NCI-H1694 treated with DMSO at 0.1 percent for 48 hours (cell line): Measurements from ENCODE around the gene CSNK1G2.

Experiments
- DNase-seq: peaks from one replicate; lab custom pipeline; 2025; lab: John Stamatoyannopoulos, UW

CSNK1G2 gene

GRCh38 chr19:1944088-1944915 is 3.3 kb downstream of the CSNK1G2 start:
- no peak for DNase-seq

- no peak for DNase-seq
Observed at GRCh38 chr19:1944916-1945561, 4.1 kb downstream of the CSNK1G2 start.

DNA sequence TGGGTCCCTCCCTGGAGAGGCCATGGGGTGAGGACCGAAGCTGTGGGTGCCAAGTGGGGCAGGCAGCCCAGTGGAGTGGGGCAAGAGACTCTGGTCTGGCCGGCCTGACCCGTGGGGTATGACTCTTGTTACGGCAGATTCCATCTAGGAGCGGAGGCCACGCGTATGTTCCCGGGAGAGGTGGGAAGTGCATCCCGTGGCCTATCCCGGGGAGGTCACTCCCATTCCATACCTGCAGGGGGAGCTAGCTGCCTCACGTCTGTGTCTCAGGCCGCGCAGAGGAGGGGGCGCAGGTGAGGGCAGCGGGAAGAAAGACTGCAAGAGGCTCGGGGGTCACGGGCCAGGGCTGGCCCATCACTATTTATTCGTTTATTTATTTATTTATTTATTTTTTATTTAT is 4.9 kb downstream of the CSNK1G2 start:
- DNase-seq: peak; percentile 36

DNA sequence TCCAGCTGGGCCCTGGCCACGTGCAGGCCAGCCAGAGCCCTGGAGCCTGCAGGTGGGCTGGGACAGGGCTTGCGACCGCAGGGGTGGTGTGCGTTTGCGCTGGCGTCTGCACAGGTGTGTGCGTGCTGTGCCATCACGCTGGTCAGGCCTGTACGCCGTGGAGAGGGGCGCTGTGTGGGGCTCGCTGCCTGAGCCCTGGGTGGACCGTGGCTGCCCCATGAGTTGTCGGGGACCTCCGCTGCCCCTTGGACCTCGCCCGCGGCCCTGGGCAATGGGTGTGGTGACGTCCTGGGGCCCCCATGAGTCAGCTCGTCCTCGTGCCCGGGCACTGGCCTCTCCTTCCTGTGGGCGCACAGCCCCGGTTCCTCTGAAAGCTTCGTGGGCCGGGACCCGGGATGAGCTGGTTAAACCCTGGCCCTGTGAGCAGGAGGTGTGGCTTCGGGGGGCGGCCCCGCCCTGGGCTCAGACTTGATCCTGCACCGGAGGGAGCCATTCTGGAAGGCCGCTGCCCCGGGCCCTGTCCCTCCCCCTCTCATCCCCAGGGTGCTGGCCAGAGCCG is 6.8 kb downstream of the CSNK1G2 start:
- DNase-seq: no peak

DNA sequence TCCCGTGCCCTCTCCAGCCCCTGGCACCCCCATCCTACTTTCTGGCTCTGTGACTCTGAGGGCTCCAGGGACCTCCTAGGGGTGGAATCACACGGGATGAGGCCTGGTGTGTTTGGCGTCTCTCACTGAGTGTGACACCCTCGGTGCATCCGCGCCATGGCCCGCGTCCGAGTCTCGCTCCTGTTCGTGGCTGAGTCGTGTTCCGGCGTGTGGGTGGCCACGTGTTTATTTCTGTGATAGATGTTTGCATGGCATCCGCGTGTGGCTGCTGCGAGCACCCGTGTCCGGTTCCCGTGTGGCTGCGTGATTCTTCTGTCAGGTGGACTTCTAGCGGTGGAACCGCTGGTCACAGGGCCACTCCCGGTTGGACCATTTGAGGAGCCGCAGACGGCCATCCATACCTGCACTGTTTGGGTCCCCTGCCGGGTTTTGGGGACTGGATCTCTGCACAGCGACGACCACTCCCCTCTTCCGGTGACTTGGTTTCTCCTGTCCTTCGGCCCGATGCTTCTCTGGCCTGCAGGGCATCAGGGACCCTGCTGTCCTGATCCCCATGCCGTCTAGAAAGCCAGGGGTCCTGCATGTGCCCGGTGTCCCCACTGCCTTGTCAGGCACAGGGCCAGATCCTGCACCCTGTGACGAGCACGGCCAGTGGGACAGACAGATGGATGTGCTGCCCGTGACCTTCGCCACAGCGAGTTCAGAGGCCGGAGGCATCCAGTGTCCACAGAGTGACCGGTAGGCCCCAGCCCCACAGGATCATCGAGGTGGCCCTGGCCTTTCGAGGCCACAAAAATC is 8.5 kb downstream of the CSNK1G2 start:
- DNase-seq: no peak

DNA sequence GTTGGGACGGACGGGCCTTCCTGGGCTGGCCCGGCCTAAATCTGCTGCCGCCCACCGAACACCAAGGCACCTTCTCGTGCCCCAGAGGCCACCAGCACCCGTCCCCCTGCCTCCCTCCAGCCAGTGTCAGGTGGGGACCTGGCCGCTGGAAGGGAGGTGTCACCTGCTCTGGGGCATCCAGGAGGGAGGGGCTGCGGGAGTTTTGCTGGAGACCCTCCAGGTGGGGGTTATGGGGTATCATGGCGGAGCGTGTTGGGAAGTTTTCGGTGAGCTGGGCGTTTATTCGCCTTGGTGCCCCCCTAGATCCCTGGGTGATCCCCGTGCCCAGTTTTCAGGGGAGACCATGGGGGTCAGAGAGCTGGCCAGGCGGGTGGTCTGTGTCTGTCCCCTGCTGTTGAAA is 9.7 kb downstream of the CSNK1G2 start:
- no peak for DNase-seq

- no peak for DNase-seq
Observed at GRCh38 chr19:1952635-1953034, 11.7 kb downstream of the CSNK1G2 start.

DNA sequence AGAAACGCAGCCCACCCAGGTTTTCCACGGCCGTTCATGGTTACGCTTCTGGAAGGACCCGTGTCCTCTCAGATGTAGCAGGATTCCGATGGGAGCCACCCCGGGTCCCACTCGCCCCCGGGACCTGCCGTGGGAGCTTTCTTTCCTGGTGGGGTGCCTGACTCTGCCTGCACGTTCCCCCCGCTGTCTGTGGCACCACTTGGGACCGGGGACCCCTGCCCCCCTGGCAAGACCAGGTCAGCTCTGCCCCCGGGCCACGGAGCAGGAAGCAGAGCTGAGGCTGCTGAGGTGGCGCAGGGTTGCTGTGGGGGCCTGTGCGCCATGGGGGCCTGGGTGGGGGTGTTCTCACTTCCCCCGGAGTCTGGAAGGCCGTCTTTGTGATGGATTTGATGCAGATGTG is 12.1 kb downstream of the CSNK1G2 start:
- no peak for DNase-seq

- no peak for DNase-seq
Observed at GRCh38 chr19:1953441-1954094, 12.6 kb downstream of the CSNK1G2 start.

- no peak for DNase-seq
Observed at GRCh38 chr19:1954532-1954933, 13.6 kb downstream of the CSNK1G2 start.

DNA sequence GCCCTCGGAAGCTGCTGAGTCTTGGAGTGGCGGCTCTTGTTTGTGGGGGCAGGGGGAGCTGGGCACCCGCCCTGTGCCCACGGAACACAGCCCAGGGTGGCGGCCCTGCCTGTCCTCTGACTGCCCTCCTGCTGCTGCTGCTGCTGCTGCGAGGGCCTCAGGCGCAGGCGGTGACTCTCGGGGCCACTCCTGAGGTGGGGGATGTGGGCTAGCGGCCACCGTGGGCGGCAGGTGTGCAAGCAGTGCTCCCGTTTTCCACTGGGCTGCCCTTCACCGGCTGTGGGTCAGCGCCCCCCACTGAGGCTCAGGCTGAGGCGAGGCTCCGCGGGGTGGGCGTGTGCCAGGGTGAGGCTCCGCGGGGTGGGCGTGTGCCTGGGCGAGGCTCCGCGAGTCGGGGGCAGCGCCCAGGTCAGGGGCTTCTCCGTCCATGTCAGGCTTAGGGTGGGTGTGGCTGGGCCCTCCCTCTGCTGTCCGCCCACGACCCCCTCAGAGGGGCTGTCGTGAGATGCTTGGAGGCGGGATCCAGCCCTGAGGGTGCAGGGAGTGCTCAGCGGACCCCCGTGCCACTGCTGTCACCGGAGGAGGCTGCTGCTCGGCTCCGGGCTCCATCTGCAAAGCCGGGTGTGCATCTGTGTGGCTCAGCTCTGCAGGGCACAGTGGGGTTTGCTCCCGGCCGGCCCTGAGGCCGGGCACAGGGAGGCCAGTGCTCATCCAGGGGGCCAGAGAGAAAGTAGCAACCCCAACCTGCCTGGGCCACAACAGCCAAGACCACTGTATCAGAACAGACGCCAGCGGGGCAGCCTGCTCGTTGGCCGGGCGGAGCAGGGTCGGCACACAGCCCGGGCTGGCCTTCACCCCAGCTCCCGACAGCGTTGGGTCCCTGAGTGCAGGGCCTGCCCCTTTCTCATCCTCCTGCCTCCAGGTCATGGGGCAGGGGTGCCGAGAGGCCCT is 14.5 kb downstream of the CSNK1G2 start:
- no peak for DNase-seq

GRCh38 chr19:1956122-1956494 is 15.1 kb downstream of the CSNK1G2 start:
- no peak for DNase-seq

GRCh38 chr19:1956868-1957492 is 16.0 kb downstream of the CSNK1G2 start:
- DNase-seq: no peak

DNA sequence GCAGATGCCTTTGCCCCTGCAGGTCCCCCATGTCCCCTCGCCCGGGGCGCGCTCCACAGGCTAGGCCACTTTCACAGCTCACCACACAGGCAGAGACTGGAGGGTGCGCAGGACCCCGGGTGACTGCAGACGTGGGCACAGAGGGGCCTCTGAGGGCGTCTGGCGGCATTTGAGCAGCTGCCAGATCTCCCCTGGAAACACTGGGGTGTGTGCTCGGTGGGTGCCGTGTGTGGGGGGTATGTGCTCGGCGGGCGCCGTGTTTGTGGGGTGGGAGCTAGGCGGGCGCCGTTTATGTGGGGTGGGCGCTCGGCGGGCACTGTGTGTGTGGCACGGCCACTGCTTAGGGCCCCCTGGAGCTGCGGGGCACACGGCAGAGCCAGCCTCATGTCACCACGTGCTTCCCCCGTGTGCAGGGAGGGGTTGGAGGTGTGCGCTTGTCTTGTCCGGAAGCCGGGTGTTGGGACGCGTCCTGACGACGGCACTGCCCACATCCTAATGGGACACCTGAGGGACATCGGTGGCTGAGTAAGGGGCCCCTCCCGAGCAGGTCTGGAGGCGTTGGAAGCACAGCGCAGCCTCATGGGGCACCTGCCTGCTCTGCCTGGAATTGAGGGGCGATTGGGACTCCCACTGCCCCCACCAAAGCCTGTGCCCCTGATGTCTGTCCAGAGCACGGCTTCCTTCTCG is 16.7 kb downstream of the CSNK1G2 start:
- DNase-seq: no peak

GRCh38 chr19:1959928-1960589 is 19.1 kb downstream of the CSNK1G2 start:
- no peak for DNase-seq

DNA sequence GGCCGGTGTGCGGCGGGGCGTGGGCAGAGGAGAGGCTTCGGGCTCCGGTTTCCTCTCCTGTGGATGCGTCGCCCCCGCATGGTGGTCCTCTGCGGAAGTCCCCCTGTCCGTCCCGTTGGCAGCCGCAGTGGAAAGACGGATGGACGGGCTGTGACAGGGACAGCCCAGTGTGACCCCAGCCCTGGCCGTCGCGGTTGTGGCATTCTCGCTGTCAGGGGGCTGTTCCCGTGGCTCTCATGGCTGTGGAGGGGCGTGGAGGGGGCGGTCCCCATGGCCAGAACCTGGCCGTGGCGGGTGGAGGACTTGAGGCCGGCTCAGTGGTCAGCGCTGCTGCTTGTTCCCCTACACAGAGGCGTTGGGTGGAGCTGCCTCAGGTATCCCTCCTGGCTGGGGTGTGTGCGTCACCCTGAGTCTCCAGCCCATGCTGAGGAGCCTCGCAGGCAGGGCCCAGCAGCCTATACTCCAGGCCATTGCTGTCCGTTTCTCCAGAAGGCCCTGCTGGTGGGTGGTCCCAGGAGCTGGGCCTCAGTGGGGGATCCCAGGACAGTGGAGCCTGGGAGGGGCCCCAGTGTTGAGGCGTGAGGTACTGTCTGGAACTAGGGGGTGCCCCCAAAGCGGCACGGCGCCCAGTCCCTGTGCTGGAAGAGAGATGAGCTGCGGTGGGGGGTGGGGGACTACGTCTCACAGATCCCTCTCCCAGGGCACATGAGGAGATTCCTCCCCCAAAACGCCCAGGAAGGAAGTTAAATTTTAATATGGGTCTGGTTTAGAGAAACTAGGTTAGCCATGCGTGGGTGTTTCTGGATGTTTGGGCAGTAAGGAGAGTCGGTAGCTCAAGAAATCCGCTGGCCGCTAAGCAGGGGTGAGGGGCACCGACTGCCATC is 20.3 kb downstream of the CSNK1G2 start:
- no peak for DNase-seq

GRCh38 chr19:1962674-1963073 is 21.7 kb downstream of the CSNK1G2 start:
- DNase-seq: no peak

- no peak for DNase-seq
Observed at GRCh38 chr19:1967087-1967608, 26.2 kb downstream of the CSNK1G2 start.
